HG03439 (cell line): ENCODE data around the gene NOP9.

Source experiments
- ATAC-seq: cut with Tn5 transposase; IDR thresholded peaks from one replicate; pipeline ENCODE4 v1.9.1; 2021; ENCODE audit warnings: mild to moderate bottlenecking, moderate library complexity; ENCODE audit not compliant: unreplicated experiment

Gene NOP9

GRCh38 chr14:24307575-24308341 is 8.1 kb downstream of the NOP9 start, which contains the start of gene CIDEB:
Gene CIDEB, minus strand, starts transcription at chr14:24307977. Its CDS starts 119 bp downstream, at chr14:24307858.
- ATAC-seq, result no peak

DNA sequence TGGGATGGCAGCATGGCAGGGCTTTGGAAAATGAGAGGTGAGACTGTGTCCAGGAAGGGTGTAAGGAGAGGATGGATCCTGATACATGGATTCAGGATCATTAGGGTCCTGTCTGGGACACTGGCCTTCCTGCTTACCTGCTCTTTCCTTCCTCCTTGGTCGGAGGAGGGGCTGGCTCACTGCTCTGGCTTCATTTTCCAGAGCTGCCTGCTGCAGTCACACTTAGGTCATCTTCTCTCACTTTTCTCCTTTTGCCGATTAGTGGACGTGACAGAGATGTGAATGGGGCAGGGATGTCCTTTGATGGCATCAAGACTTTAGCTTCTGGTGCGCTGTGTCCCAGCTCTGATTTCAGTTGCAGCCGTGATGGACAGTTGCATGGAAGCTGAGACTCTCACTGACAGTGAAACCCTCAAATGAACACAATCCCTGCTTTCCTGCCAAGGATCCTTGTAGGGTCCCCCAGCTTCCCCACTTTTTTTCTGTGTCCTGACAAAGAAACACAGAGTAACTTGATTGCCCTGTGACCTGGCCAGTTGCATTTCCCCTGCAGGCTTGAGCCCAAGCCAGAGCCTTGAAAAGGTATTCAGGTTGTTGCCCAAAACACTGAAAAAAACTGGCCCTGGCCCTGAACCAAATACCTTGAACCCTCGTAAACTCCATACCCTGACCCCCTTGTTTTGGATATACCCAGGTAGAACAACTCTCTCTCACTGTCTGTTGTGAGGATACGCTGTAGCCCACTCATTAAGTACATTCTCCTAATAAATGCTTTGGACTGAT is 8.9 kb downstream of the NOP9 start:
- no peak for ATAC-seq

DNA sequence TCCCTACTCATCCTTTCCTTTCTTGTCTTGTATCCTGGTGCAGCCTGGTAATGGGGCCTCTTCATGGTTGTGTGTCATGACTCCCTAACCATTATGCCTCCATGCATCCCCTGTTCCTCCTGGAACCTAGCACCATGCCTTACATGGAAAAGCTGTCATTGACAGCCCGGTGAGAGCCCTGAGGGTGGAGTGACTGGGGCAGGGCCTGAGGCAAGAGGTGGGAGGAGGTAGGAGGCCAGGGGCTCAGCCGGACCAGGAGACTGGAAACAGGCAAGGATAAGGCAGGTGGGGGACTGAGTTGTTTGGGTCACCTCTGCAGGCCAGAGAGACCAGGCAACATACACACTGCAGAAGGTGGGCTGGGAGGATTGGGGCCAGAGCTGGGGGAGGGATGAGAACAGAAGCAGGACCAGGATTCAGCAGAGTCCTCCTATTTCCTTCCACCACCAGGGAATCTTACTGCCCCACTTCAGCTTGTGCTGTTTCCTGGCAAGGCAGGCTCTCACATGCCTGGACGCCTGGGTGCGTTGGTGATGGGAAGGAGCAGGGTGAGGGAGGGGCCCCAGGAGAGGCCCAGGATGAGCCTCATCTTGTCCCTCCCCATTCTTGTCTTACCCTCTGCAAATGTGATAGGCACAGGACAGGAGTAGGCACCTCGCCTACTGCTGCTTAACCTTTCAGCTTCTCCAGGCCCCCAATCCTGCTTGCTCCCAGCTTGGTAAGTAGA is 10.1 kb downstream of the NOP9 start, which contains the start of gene LTB4R2:
Gene LTB4R2, plus strand, starts transcription at position 603 of the 727 bp plus-strand sequence. CDS start 525 bp downstream, outside the sequence.
- no peak for ATAC-seq

DNA sequence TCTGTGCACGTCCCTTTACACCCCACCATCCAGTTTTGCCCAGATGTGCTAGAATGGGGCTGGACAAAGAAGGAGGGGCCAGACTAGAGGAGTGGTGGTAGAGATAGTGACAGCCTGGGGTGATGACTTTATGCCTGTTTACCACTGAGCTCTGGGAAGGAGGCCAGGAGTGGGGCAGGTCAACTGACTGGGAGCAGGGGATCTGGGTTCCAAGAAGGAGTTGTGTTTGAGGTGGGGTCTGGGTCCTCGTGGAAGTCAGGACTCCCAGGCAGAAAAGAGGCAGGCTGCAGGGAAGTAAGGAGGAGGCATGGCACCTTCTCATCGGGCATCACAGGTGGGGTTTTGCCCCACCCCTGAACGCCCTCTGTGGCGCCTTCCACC is 10.6 kb downstream of the NOP9 start:
- ATAC-seq, result no peak

DNA sequence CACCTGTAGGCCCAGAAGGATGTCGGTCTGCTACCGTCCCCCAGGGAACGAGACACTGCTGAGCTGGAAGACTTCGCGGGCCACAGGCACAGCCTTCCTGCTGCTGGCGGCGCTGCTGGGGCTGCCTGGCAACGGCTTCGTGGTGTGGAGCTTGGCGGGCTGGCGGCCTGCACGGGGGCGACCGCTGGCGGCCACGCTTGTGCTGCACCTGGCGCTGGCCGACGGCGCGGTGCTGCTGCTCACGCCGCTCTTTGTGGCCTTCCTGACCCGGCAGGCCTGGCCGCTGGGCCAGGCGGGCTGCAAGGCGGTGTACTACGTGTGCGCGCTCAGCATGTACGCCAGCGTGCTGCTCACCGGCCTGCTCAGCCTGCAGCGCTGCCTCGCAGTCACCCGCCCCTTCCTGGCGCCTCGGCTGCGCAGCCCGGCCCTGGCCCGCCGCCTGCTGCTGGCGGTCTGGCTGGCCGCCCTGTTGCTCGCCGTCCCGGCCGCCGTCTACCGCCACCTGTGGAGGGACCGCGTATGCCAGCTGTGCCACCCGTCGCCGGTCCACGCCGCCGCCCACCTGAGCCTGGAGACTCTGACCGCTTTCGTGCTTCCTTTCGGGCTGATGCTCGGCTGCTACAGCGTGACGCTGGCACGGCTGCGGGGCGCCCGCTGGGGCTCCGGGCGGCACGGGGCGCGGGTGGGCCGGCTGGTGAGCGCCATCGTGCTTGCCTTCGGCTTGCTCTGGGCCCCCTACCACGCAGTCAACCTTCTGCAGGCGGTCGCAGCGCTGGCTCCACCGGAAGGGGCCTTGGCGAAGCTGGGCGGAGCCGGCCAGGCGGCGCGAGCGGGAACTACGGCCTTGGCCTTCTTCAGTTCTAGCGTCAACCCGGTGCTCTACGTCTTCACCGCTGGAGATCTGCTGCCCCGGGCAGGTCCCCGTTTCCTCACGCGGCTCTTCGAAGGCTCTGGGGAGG is 11.3 kb downstream of the NOP9 start, which contains the start of gene LTB4R:
Gene LTB4R, plus strand, starts transcription at position 857 of the 959 bp plus-strand sequence. CDS start 4,150 bp downstream, outside the sequence.
- ATAC-seq, result peak; percentile 69

DNA sequence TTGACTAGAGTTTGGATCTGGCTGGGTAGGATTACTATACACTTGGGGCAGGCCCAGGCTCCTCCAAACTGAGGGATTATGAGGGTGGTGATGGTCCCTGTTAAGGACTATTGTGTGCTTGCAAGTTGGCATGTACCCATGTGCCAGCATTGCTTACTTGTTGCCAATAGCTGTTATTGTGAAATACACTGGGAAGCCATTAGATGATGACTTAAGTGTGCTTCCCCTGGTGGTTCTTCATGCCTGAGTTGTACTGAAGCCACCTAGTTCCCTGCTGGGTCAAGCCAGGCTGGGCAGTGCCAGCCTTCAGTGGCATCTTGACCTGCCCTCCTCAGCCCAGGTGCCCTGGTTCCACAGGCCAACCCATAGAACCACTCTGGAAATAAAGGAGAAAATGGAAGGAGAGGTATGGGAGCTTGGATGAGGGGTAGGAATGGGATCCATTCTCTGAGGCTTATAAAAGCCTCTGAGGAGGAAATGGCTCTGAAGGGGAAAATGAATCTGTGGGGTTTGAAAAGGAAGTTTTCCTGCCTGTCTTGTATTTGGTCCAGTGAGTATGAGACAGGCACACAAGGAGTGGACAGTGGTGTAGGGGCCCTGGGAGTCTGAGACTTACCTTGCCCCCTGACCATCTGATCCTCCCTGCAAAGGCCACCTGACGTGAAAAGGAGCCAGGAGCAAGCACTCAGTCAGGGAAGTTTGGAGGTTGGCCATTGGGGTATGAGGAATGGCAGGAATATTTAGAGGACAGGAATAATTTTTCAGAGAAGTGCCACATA is 12.4 kb downstream of the NOP9 start:
- ATAC-seq, result no peak

DNA sequence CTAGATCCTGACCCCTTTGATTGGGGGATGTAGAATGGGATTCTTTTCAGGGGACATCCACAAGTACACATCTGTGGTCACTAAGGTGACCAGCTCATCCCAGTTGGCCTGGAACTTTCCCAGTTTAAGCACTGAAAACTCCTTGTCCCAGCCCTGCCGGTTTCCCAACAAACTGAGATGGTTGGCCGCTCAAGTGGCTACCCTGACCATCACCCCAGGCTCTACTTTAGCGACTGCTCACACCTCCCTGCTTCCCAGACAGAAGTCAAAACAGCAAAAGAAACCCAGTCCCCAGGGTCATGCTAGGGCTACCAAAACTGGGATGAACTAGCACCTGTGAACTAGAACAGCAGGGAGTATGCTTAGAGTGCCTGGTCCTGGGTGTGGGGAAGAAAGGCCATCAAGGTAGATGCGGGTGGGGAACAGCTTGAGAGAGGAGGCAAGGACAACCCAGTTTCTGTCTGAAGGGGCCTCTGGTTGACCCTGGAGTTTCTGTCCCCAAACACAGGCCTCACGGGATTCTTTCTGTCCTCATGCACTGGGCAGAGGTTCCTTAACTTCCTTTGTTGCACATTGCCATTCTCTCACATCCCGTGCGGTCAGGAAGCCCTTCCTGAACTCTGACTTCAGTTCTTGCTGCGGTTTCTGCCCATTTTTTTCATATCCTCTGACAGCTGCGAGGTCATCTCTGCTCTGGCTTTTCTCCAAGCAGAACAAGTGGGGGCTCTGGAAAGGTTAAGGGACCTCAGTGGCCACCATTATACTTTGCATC is 13.3 kb downstream of the NOP9 start:
- no peak for ATAC-seq

- ATAC-seq, result no peak
These were observed 14.3 kb downstream of the NOP9 start for GRCh38 chr14:24313913-24314312.

DNA sequence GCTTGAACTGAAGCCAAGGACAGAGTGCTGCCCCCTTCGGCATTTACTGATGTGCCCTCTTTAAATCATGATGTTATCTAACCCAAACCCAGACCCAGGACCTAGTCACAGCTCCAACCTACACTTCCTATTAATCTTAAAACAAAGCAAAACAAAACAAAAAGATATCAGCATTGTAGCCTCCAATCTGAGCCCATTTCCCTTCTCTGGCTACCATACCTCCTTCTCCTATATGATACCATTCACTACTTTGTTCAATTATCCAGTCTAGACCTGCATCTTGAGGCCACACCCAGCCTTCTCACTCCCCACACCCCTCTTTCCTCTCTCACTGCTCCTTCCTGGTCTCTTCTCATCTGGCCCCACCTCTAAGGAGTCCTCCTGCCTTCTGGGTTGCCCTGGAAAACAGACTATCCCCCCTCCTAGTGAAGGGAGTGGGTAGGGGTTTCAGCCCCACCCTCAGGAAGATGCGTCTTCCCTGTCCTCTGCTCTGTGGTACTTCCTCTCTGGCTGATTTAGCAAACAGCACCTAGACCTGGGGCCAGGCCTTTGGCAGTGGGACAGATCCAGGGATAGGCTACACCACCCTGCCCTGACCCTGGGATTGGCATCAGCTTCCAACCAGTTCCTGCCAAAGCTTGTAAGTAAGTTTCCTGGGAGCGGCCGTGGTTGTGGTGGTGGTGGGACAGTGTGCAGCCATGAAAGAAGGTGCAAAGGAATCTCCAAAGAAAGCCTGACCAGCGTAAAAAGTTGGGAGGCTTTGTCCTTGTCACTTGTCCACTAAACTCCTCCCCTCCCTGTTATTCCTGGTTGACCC is 14.9 kb downstream of the NOP9 start:
- ATAC-seq, result no peak

GRCh38 chr14:24315243-24315806 is 15.7 kb downstream of the NOP9 start:
- no peak for ATAC-seq

GRCh38 chr14:24315807-24316596 is 16.4 kb downstream of the NOP9 start:
- ATAC-seq, result no peak

- no peak for ATAC-seq
These were observed 16.9 kb downstream of the NOP9 start for GRCh38 chr14:24316597-24316950.

DNA sequence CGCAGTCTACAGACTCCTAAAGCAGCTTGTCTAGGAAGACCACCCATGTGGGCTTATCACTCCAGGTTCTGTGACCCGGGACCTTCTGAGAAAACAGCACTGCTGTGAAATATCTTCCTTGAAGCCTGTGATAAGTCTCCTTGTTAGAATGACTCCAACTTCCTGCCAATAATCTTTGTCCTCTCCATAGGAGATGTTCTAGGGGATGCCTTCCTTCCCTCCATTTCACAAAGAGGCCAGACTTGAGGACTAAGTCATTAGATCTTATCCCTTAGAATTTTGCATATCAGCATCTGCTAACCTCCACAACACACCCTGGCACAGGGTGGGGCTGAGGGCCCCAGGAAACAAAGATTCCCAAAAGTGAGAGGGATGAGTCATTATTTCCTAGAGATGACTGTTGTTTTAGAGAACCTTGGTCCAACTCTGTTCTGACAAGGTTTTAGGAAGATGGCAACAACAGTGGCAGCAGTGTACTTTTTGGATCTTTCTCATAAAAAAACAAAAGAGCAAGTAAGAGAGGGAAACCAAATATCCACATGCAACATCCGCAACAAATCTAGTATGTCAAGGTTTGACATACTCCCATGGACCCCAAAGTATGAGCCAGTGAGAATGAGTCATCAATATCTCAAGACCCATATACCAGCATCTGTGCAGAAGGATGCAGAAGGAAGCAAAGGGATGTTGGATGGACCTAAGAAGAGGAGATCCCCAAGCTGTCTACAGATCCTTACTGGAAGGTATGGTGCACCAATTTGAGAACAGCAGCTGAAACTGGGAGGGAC is 17.7 kb downstream of the NOP9 start:
- ATAC-seq, result no peak

DNA sequence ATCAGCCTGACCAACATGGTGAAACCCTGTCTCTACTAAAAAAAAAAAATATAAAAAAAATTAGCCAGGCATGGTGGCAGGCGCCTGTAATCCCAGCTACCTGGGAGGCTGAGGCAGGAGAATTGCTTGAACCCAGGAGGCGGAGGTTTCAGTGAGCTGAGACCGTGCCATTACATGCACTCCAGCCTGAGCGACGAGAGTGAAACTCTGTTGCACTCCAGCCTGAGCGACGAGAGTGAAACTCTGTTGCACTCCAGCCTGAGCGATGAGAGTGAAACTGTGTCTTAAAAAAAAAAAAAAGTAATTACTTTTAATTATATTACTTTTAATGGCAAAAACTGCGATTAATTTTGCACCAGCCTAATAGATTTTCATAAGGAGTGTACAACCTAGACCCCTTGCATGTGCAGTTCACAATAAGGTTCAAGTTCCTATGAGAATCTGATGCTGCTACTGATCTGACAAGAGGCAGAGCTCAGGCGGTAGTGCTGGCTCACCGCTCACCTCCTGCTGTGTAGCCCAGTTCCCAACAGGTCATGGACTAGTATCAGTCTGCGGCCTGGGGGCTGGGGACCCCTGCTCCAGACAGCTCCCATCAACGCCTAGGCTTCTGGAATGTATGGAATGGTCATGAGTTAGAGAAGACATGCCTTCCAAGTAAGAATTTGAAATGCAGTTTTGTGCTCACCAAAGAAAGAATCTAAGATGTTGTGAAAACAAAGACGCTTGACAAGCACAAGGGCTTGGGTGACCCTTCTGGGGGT is 21.7 kb downstream of the NOP9 start:
- ATAC-seq, result no peak

DNA sequence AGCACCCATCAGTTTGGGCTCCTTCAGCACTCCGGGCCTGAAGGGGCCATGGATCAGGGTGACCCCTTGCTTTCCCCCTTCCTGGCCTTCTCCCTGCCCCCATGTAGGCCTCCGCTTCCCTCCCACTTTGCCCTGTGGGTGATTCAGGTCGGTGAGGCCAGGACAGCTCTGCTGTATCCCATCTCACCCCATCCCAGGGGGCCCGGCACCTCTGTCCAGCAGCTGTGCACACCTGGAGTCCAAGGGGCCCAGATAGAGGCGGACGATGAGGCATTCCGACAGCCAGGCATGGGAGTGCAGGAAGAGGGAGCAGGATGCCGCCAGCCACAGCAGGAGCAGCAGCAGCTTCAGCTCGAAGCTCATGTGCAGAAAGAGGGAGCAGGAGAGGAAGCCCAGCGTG is 23.0 kb downstream of the NOP9 start:
- ATAC-seq, result no peak
